NCI-H2081 (cell line): ENCODE measurements around the gene CDC5L.
A peak's percentile ranks its signal among the peaks of the same experiment; 100 is the strongest.
"Not testable (repeated sequence)": the region's sequence is repeated elsewhere in the genome, so short reads cannot be mapped to it uniquely, and the experiment has no call there.

Experiments
- DNase-seq, 2 experiments: peaks; one replicate each; lab custom pipeline; 2025; lab: John Stamatoyannopoulos, UW

CDC5L gene

GRCh38 chr6:44387346-44388134, at the start of gene CDC5L:
TSS of gene CDC5L (plus strand) at chr6:44387706. CDS start at chr6:44387824, 118 bp downstream.
- peak; percentile 97 to 98 for DNase-seq

GRCh38 chr6:44338228-44339122, 49.0 kb upstream of the CDC5L start:
- DNase-seq, result peak; percentile 68 to 71

DNA sequence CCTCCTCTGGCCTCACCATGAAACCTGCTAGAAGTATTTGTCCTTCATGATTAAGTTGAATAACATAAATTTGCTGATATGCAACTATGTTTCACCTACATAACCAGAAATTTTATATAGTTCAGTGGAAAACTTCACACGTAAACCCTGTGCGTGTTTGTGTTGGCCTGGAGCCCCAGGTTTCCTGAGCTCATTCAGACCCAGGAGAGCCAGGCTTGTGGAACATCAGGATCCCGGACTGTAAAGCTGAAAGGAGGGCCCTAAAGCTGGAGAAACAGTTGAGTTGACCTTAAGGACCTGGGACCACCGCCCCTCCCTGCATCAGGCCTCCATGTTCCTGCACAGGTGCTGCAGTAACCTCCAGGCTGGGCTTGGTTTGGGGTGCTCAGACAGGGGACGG, 48.2 kb upstream of the CDC5L start:
- DNase-seq, result no peak

DNA sequence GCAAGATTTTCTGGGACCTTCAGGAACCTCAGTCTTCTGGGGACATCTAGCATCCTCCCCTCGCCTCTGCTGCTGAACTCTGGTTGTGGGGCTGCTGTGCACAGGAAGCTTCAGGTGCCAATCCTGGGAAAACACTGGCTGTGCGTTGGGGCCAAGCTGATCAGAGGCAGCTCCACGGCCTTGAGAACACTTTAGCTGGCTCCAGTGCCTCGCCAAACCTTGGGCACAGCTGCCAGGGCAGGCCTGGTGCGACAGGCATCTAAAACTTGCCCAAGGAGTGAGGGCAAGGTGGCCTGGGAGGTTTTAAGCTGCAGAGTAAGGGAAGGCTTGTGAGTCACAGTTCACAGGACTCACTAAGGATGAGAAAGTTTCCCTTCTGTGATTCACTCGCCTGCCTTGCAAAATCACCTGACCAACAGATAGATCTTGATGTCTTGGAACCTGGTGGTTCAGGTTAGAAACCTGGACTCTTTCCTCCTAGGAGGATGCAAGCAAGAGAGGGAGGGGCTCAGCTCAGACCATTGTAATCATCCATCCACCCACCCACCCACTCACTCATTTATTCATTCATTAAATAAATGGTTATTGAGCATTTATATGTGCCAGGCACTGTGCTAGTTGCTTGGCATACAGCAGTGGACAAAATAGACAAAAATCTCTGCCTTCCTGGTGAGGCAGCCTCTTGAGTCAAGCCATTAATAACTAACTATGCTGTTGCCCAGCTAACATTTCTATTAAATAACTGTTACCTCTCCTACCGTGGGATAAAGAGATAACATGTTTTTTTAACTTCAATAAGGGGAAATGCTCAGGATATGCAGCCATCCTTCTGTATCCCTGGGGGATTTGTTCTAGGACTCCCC, 47.5 kb upstream of the CDC5L start:
- DNase-seq, result no peak

DNA sequence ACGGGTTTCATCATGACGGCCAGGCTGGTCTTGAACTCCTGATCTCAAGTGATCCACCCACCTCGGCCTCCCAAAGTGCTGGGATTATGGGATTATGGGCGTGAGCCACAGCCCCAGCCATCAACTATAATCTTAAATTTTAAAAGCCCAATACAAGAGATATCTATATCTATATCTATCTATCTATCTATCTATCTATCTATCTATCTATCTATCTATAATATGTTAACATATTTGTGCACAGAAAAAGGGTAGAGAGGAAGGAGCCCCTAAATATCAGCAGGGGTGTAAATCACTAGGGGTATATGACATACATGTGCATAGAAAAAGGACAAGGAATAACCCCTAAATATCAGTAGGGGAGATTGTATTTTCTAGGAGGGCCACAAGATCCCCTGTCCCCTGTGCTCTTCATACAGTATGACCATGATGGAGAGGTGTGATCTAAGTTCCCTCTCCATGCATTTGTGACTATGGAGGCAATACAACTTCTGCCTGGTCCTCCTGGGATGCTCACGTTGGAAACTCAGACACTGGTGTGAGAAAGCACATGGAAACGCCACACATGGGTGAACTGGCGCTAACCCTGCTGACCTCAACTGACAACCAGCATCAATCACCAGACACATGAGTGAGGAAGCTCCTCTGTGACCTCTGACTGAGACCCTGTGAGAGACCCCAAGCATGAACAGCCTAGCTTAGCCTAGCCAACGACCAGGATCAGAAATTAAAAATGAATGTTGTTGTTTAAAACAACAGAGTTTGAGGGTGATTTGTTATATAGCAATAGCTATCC, 46.2 kb upstream of the CDC5L start:
- DNase-seq, result no peak

DNA sequence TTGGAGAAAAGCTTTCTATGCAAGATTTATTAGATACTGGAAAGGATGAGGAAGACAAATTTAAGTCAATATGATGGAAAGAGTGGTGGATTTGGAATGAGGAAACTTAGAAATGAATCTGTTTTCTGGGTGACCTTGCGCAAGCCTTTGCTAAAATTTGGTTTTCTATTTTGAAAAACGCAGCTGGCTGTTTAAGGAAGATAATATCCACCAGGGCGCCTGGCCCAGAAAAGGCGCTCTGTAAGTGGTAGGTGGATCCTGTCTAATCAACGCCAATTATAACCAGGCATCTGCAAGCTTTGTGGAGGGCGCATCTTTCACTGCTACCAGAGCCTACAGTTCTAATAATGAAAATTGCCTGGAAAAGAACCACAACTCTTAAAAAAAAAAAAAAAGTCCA, 45.5 kb upstream of the CDC5L start:
- peak; percentile 14 to 32 for DNase-seq

GRCh38 chr6:44342489-44342888, 45.0 kb upstream of the CDC5L start, which contains the start of gene SPATS1:
TSS of gene SPATS1 (plus strand) at chr6:44342650. CDS start at chr6:44343096, 446 bp downstream.
- no peak for DNase-seq

DNA sequence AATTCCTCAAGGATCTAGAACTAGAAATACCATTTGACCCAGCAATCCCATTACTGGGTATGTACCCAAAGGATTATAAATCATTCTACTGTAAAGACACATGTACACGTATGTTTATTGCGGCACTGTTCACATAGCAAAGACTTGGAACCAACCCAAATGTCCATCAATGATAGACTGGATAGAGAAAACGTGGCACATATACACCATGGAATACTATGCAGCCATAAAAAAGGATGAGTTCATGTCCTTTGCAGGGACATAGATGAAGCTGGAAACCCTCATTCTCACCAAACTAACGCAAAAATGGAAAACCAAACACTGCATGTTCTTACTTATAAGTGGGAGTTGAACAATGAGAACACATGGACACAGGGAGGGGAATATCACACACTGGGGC, 40.7 kb upstream of the CDC5L start:
- not testable (repeated sequence) for DNase-seq

DNA sequence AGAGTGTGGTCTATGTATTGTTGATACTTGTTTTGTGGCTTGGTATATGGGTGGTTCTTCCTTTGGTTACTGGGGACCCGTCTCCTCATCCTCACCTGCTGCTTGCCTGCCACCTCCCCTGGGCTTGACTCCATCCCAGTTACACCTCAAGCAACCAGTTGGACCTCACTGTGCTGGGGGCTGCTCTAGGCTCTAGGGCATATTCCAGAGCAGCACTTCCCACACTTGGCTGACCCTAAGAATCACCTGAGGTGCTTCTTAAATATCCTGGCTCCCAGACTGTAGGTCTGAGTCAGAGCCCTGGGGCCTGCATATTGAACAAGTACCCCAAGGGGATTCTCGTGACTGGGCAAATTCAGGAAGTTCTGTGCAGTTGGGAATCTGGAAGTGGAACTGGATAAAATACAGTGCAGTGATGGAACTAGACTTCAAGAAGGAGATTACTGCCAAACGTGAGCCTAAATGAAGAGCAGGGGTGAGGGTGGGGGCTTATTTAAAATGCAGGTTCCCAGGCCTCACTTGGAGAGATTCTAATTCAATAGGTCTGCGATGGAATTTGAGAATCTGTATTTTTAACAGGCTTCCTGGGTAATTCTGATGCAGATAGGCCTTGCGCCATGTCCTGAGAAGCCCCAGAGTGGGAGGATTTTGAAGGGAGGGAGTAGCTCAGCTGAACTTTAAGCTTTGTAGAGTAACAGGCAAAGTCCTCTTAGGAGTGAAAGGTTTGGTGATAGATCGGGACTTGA, 37.4 kb upstream of the CDC5L start:
- DNase-seq, result no peak

DNA sequence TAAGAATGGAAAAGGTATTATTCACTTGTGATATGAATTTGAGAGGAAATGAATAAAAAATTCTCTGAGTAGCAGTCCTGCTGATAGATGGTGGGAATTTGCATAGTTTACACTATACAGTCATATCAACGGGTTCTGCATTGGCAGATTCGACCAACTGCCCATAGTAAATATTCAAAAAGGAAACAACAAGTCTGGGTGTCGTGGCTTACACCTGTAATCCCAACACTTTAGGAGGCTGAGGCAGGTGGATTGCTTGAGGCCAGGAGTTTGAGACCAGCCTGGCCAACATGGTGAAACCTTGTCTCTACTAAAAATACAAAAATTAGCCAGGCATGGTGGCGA, 36.9 kb upstream of the CDC5L start:
- not testable (repeated sequence) for DNase-seq

DNA sequence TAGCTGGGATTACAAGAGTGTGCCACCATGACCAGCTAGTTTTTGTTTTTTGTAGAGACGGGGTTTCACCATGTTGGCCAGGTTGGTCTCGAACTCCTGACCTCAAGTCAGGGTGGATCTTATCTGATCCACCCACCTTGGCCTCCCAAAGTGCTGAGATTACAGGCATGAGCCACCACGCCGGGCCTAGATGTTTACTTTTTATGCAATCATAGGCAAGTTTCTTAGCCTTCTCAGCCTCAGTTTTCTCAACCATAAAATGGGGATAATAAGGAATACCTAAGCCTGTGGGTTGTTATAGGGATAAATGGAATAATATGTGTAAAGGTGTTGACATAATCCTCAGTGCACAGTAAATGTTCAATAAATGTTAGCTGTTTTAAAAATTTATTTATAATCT, 35.2 kb upstream of the CDC5L start:
- DNase-seq, result no peak

GRCh38 chr6:44353336-44353735, 34.2 kb upstream of the CDC5L start:
- no peak for DNase-seq

DNA sequence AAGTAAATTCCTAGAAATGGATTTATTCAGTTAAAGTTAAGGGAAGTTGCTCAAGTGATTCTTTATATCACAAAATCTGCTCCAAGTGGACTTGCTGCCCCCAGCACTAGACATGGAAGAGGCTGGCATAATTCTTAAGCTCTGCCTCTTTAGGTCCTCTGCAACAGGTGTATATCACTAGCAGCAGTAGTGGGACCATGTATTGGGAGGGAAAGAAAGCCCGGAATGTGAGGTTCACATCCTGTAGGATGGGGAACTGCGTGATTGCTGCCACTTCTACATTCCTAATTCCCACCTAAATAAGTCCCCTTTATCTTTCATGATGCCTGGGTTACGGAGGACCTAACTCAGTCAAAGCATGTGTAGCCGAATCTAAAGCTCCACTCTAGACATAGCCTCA, 31.9 kb upstream of the CDC5L start:
- DNase-seq, result no peak

GRCh38 chr6:44356487-44356886, 31.0 kb upstream of the CDC5L start:
- no peak for DNase-seq

GRCh38 chr6:44359973-44360372, 27.5 kb upstream of the CDC5L start:
- no peak for DNase-seq

GRCh38 chr6:44361947-44362346, 25.6 kb upstream of the CDC5L start:
- DNase-seq, result no peak

- DNase-seq, result no peak
These were observed 24.1 kb upstream of the CDC5L start for GRCh38 chr6:44363377-44363926.

DNA sequence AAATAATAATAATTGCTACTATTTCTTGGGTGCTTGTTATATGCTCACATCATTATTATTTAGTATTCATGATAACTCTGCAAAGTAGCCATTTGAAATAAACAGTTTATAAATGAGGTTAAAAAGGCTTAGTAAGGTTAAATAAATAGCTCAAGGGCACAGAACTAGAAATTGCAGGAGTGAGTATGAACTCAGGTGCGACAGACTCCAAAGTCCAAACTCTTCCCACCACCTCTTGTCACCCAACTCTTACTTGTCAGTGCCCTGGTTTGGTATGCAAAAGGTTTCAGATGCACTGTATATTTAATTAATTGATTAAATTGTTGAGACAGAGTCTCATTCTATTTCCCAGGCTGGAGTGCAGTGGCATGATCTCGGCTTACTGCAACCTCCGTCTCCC, 20.7 kb upstream of the CDC5L start:
- no peak for DNase-seq

GRCh38 chr6:44367681-44368080, 19.8 kb upstream of the CDC5L start:
- DNase-seq, result no peak

- no peak for DNase-seq
These were observed 14.5 kb upstream of the CDC5L start for GRCh38 chr6:44373051-44373450.
